HT-29 (cell line): ENCODE data around the gene MRPL2. TPM values are rescaled to one million over a fixed set of nuclear protein-coding genes. Genes with fewer than 3 reads are reported as not detected.
"Not testable (repeated sequence)": the region's sequence is repeated elsewhere in the genome, so short reads cannot be mapped to it uniquely, and the experiment has no call there.

Experiments
- DNase-seq: peaks from one replicate; pipeline ENCODE4 v3.0.0-alpha.2; 2015; ENCODE audit warnings: low spot score
- total RNA-seq: library from RNA; depleted of rRNA; stranded (reverse); fragments of >200 nt; shearing (Covaris generic); gene quantifications from 2 replicates; pipeline ENCODE4 v1.2.3, GENCODE V29; 2014

MRPL2 gene
- total RNA-seq, 1 experiment from 2014 or later: 79.1 TPM

GRCh38 chr6:43053545-43054205 lies 5.6 kb downstream of the MRPL2 start, which contains the start of gene CUL7:
CUL7 (minus strand) TSS chr6:43053851; CDS start chr6:43052788, 1,063 bp downstream.
- DNase-seq: peak; percentile 96

GRCh38 chr6:43052842-43053544 lies 6.2 kb downstream of the MRPL2 start:
- peak; percentile 27 for DNase-seq

- no peak for DNase-seq
Observed at GRCh38 chr6:43052225-43052841, 6.9 kb downstream of the MRPL2 start.

- DNase-seq: no peak
Observed at GRCh38 chr6:43050981-43051380, 8.3 kb downstream of the MRPL2 start.

- no peak for DNase-seq
Observed at GRCh38 chr6:43047998-43048397, 11.2 kb downstream of the MRPL2 start.

- DNase-seq: no peak
Observed at GRCh38 chr6:43045371-43045930, 13.8 kb downstream of the MRPL2 start.

GRCh38 chr6:43043310-43043709 lies 15.9 kb downstream of the MRPL2 start:
- DNase-seq: no peak

GRCh38 chr6:43041475-43041874 lies 17.8 kb downstream of the MRPL2 start:
- DNase-seq: not testable (repeated sequence)

GRCh38 chr6:43040542-43041257 lies 18.5 kb downstream of the MRPL2 start:
- no peak for DNase-seq

GRCh38 chr6:43038727-43039126 lies 20.5 kb downstream of the MRPL2 start:
- DNase-seq: no peak

GRCh38 chr6:43037706-43038105 lies 21.5 kb downstream of the MRPL2 start:
- DNase-seq: no peak

GRCh38 chr6:43037197-43037596 lies 22.0 kb downstream of the MRPL2 start:
- DNase-seq: no peak

GRCh38 chr6:43036712-43037111 lies 22.5 kb downstream of the MRPL2 start:
- no peak for DNase-seq

GRCh38 chr6:43035495-43036194 lies 23.6 kb downstream of the MRPL2 start:
- no peak for DNase-seq

- no peak for DNase-seq
Observed at GRCh38 chr6:43034190-43034525, 25.1 kb downstream of the MRPL2 start.

GRCh38 chr6:43033496-43034189 lies 25.6 kb downstream of the MRPL2 start:
- no peak for DNase-seq

- DNase-seq: no peak
Observed at GRCh38 chr6:43032326-43032725, 26.9 kb downstream of the MRPL2 start.

GRCh38 chr6:43029120-43029519 lies 30.1 kb downstream of the MRPL2 start:
- no peak for DNase-seq

GRCh38 chr6:43026365-43026764 lies 32.9 kb downstream of the MRPL2 start:
- DNase-seq: no peak

GRCh38 chr6:43024436-43024835 lies 34.8 kb downstream of the MRPL2 start:
- DNase-seq: no peak
